HPDE6-E6E7 (cell line): ENCODE data around the gene CEBPE.
A peak's percentile ranks its signal among the peaks of the same experiment; 100 is the strongest.

ENCODE experiments used
- DNase-seq: peaks from one replicate; pipeline ENCODE4 v3.0.0; 2011; ENCODE audit warnings: missing footprints; ENCODE audit errors: extremely low spot score

CEBPE gene

DNA sequence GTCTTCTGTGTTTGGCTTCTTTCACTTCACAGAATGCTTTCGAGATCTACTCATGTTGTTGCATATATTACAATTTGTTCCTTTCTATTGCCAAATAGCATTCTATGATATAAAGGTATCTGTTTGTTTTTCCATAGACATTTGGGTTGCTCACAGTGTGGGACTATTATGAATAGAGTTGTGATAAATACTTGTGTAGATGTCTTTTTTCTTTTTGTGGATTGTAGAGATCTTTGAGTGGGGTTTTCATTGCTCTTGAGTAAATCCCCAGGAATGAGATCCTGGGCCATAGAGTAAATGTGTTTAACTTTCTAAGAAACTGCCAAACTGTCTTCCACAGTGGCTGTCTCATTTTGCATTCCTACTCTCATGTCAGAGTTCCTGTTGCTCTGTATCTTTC is 24.9 kb upstream of the CEBPE start:
- no peak for DNase-seq

DNA sequence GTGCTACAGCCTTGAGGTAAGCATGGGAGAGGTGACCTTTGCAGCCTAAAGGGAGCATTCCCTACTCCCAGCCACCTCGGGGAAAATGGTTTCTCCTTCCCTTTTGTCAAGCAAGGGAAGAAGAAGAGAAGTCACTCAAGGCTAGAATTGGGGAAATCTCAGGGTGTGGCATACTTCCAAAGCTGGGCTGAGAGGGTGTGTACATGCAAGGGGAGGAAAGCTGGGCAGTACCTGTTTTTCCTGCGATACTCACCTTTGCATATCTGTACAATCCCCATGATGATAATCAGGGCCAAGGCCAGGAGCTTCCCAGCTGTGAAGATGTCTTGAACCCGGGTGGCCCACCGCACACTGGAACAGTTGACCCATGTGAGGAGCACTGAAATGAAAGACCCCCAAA is 23.8 kb upstream of the CEBPE start:
- DNase-seq: no peak

DNA sequence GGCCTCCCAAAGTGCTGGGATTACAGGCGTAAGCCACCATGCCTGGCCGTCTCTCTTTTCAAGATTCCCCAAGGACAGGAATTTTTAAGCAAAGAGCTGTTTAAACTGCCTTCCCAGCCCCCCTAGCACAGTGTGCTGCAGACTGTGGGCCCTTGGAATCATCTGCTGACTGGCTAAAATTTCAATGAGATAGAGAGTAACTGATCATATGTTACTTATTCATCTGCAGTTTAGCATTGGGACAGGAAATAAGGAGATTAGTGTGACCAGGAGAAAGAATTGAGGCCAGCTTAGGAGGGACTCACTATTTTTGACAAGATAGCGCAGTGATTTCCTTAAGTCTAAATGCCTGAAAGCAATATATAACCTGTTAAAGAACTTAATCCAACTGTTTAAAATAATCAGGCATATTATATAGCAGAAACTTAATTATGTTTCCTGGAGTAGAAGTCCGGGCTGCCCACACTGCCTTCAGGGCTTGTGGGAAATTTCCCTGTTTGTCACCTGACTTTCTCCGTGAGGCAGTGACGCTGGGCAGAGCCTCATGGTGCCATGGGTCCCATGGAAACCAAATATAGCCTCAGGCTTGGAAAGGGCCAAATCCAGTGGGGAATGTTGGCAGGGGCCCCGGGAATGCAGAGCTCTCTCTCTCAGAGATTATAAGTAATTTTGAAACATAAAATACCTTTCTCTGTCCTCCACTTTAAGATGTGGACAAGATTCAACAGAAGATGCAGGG is 22.8 kb upstream of the CEBPE start:
- no peak for DNase-seq

DNA sequence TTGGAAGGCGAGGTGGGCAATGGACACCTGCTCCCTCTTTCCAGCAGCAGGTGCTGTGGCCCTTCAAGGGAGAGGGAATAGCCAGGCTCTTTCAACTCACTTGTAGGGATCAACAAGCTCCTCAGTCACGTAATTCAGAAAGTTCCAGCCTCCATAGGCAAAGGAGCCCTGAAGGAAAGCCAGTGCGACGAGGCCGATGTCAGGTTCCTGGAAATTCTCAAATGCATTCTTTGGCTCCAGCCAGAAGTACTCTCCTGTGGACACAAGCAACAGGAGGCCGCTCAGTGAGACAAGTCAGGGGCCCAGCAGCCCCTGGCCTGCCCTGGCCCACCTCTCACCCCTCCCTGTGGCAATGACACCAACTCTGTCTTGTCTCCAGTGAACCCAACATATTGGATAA is 21.3 kb upstream of the CEBPE start:
- no peak for DNase-seq

DNA sequence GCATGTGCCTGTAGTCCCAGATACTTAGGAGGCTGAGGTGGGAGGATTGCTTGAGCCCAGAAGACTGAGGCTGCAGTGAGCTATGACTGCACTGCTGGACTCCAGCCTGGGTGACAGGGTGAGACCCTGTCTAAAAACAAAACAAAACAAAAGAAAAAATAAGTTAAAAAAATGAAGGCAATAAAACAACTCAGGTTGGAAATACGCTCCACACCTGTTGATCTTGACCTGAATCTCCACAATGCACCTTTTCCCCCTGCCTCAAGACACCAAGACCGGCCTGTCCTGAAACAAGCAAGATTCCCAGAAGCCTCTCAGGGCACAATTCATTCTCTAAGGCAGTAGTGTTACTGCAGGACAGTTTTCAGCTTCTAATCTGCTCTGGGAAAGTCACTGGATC is 20.8 kb upstream of the CEBPE start:
- no peak for DNase-seq

DNA sequence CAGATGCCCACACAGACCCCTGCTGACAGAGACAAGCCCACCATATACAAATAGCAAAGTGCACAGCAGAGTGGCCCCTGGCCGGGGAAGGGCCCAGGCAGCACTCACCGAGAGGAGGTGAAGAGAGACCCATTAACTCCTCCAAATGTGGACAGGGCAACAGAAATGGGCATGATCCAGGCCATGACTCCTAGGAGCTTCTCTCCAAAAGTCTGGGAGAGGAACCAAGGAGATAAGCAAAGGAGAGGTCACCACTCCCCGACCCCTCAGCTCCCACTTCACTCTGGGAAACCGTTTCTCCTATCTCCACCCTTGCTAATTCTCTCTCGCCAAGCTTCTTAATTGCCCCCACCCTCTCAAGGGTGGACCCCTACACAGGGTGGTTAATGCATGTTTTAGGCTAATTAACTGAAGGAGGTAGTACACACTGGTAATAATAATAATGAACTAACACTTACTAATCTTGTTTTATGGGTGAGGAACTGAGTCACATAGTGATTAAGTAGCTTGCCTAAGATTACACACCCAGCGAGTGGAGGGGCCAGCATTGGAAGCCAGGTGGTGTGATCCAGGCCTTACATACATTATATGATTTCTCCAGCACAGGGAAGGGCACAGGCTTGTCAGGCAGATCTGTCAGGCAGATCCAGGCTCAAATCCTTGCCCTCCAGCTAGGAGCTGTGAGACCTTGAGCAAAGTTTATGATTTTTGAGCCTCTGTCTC is 18.9 kb upstream of the CEBPE start:
- peak; percentile 65 for DNase-seq

DNA sequence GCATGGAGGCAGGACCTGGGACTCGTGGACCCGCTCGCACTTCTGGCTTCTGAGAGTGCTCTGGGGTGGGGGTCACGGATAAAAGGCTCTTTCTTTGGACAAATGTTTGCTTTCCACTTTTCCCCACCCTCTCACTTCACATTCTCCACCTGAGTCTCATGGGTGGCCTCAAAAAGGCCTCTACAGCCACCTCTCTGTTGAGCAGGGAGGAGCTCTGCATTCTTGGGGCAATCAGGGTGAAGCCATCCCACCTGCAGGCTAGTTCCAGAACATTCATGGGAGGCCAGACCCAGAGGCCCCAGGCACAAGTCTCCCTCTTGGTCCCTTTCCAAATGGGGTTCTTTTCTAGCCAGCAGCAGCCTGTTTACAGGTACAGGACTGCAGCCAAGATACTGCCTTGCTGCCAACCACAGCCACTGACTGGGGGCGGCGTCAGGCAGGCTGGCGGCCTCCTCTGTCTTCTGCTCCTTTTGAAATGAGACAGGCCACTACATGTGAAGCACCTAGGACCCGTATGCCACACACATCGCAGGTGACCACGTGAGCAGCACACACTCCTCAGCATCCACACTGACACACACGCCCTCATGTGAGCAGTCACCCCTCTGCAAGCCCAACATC is 18.2 kb upstream of the CEBPE start:
- DNase-seq: peak; percentile 33

DNA sequence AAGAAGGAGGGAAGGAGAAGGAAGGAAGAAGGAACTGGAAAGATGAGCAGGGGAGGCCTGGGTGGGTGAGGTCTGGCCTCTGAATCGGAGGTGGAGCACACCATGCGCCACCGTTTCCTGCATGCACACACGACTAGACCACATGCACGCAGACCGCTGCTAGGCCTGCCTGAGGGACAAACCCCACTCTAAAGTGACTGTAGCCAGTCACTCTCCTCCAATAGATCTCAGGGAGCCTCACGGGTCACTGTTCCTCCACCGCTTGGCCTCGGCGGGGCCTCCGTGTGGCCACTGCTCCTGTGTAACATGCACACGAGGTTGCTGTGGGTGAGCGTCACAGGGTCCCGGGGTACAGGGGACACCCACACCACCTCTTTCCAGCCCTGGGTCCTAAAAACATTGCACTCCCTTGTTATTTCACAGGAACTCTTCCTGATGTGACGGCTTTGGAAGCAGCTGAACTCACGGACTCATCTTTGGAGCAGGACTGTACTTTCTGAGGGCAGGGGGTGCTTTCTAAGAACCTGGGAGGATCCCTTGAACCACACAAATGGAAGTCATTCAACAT is 17.6 kb upstream of the CEBPE start:
- no peak for DNase-seq

DNA sequence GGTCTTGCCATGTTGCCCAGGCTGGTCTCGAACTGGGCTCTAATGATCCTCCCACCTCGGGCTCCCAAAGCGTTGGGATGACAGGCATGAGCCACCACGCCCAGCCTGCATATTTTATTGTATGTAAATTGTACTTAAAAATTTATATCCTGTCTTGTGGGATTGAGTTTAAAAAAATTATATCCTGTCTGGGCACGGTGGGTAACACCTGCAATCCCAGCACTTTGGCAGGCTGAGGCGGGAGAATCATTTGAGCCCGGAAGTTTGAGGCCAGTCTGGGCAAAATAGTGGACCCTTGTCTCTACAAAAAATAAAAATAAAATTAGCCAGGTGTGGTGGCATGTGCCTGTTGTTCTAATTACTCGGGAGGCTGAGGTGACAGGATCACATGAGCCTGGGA is 13.9 kb upstream of the CEBPE start:
- DNase-seq: no peak

DNA sequence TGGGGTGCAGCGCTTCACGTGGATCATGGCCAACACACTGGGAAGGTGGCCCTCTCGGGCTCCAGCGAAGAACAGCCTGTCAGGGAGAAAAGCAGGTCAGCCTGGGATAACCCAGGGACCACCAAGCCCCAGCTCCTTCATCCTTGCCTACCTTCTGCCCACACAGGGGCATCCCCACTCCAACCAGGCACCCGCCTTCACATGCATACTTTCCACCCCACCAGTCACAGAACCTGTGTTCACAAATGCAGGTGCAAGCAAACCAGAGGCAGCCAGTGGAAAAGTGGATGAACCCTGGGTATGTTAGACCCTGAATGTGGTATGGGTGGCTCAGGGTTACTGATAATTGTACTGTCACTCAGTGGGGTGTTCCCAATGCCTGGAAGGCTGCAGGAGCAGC is 12.4 kb upstream of the CEBPE start:
- DNase-seq: no peak

DNA sequence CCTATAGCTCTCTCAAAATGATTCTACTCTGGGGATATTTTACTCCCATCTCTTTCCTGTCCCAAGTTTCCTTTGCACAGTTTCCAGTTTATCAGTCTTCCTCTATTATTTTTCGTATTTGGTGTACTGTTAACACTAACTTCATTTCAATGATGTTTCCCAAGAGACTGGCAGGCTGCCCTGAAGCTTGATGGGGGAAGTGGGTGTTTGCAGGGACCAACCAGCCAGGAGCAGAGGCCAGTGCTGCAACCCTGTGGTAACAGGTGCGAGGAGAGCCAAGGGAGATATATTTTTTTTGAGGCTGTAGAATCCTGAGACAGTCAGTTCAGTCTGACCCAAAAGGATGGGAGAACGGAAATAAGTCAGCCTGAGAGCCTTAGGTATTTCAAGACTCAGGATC is 11.8 kb upstream of the CEBPE start:
- DNase-seq: no peak

DNA sequence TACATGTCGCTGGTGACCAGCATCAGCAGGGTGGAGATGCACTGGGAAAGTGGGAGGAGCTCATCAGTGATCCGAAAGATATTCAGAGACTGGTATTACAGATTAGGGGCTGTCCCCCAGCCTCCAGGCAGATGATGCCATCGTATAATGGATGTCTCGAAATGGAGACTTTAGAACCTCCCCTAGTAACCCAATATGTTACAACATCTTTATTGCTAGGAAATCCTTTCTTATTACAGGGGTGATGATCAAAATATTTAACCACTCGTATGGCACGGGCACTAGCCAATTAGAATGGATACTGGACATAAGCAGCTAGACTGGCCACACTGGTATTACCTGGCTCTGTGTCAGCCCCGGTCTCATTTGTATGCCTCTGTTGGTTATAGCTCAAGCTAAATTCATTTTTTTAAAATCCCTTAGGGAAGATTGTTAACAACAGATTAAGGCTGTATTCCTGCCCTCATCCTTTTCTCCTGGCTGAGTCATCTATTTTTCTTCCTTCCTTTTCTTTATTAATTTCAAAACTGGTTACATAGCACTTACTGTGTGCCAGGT is 10.8 kb upstream of the CEBPE start:
- DNase-seq: no peak

DNA sequence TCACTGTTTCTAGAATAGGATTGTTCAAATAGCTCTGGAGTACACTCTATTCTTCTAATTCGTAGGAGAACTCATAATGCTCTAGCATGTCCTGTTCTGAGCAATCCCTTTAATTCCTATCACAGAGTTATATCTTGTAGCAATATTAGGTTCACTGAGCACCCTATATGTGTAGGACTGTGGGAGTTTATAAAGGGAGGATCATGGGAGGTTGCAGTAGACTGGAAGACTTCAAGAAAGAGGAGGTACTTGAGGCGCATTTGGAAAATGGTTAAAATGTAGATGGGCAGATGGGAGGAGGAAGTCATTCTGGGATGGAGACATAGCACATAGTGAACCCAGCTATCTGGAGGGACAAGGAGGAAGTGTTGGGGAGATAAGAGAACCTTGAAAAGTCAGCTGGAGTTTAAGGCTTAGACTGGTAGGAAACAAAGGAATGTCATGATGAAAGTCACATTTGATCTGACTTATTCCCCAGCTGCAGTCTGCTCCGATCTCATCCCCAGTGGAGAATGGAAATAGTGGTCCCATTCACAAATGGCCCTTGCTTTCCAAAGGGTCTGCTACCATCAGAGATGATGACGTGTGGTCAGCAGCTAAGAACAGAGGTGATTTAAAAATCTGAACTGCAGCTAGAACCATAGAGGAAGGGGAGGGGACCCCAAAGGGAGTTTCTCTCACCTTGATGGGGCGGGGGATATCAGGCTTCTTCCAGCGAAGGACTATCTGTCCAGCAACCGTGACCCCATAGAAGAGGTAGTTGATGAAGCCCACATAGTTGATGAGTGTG is 10.1 kb upstream of the CEBPE start:
- DNase-seq: no peak

DNA sequence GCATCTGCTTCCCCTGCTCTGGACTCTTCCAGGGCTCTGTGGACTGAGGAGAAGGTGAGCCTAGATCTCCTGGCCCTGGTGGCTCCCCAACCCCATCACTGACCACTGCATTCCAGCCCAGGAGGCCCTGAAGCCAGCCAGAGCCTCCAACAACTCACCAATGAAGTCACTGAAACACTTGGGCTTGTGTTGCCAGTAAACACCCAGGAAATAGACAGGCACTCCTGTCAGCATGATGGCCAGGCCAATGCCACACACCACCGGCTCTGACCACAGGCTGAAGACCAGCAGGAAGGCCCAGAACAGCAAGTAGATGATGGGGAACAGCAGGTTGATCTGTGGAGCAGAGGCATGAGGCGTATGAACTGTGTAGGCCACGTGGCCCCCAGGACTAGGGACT is 8.8 kb upstream of the CEBPE start:
- DNase-seq: no peak

DNA sequence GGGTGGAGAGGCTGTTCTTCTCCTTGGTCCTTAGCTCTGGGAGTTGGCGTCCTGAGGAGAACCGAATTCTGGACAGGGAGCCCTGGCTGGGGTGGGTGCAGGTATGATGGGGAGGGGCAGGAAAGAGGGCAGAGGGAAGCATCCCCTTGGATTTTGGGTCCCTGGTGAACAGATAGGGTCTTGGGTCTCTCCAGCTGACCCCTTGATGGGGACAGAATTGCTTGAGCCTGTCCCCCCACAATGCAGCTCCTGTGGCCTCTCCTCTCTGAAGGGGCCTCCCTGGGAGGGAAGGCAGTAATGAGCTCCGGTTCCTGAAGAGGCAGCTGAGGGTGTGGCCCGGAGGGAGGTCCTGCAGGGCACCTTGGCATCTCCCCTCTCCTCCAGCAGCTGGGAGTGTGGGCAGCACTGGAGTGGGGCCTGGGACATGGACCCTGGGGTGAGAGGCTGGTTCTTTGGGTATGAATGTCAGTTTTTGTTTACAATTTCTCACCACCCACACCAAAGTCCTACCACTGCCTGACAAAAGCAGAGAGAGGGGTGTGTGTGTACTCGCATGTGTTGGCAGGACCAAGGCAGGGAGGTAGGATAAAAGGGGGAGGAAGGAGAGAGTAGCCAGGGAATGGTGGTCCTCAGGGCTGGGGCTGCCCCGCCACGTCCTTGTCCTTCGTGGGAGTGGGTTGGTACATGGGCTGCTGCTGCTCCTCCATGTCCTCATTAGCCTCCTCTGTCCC is 7.7 kb upstream of the CEBPE start:
- DNase-seq: no peak

DNA sequence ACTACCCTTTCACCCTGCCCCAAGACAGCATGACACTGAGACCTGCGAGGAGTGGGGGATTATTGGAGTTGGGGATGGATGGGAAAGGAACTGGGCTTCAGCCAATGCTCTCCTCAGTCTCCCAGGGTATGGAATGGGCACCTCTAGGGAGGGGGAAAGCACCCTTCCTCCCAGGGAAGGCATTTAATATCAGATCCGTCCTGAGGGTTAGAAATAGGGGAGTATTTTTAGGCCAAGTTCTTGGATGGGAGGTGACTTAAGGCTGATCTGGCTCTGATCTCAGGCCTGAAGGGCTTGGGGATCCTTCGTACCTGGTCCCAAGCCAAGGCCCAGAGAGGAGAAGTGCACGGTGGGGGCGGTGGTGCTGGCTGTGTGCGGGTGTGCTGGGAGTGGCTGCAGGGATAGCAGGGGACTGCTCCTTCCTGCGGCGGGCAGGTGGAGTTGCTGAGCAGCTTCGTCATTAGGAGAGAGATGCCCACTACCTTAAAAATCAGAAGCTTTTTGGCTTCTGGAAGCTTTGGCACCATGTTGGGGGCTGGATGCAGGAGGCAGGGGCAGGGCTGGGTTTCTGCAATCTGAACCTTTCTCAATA is 7.0 kb upstream of the CEBPE start:
- no peak for DNase-seq

DNA sequence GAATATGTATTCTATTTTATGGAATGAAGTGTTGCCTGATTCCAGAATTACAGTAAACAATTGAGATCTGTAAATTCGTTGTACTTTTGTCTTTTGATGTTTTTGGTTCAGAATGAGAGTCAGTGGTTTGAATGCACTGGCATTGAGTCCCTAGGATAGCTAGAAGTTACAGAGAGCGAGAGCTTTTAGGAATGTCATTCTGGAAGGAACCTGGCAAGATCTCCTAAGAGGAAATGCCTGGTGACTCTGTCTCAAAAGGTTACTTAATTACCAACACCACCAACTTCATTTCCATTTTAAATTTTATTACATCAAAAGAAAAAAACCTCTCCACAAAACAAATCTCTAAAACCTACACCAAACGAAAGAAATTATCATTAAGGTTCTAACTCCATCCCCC is 6.0 kb upstream of the CEBPE start:
- no peak for DNase-seq

DNA sequence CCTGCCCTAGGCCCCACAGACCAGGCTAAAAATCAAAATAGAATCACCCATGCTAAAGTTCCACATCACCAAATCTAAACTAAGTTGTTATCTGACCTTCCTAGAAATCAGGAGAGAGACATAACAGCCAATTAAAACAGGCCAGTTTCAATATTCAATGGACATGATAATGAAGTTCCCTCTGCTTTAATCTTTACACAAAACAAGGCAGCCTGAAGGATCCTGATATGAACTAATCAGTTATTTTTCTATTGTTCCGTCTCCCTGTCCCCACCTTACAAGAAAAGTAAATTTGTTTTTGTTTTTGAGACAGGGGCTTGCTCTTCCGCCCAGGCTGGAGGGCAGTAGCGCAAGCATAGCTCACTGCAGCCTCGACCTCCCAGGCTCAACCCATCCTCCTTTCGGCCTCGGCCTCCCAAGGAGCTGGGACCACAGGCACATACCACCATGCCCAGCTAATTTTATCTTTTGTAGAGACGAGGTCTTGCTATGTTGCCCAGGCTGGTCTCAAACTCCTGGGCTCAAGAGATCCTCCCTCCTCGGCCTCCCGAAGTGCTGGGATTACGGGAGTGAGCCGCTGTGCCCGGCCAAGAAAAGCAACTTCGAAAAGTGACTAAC is 5.4 kb upstream of the CEBPE start:
- no peak for DNase-seq

DNA sequence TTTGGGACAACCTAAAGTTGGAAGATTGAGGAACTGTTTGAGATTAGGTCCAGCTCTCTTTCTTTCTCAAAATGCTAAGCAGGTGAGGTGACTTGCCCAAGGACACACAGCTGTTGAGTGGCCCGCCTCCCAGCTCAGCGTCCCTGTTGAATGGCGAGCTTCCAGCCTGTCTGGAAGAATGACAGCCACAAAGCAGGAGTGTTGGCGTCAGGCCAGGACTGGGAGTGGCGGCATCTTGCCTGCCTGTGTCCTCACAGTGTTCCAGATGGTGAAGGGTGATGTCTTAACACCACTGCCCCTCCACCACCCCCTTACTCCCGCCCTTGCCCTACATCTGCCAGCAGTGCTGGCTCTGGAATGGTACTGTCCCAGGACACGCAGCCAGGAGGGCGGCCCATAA is 4.4 kb upstream of the CEBPE start:
- no peak for DNase-seq

DNA sequence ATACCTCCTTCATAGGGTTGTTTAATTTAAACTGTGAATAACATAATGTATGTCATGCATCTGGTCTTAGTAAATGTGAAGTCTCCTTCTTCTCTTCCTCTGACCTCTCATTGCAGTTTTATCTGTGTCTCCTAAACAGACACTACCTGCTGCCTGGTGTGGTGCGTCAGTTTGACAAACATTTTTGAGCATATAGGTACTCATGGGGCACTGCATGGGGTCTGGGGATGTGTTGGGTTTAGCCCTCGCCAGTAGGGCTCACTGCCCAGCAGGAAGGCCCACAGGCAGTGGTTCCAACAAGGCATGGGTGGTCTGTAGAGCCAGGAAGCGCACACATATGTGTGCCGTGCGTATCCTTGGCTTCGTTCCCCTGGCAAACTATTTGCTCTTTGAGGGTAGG is 3.0 kb upstream of the CEBPE start:
- no peak for DNase-seq
